Stimulated activated CD8-positive, alpha-beta memory T cell treated with anti-CD3 and anti-CD28 coated beads, Interleukin-7, amount 100 ng/mL, for 4 hours (primary cell): ENCODE results near the gene TTLL6.

Source experiments
- DNase-seq, 2 donors: peaks; one replicate each; pipeline ENCODE4 v3.0.0-alpha.2; 2020; ENCODE audit warnings: low read depth in 2 of 2

The TTLL6 gene

GRCh38 chr17:48759288-48759687 lies 57.7 kb downstream of the TTLL6 start:
- no peak for DNase-seq

- no peak for DNase-seq
Measured at GRCh38 chr17:48757524-48757961, 59.5 kb downstream of the TTLL6 start.

GRCh38 chr17:48756830-48757251 lies 60.2 kb downstream of the TTLL6 start:
- DNase-seq, result no peak

- DNase-seq, result no peak
Measured at GRCh38 chr17:48755356-48755755, 61.7 kb downstream of the TTLL6 start.

- DNase-seq, result no peak
Measured at GRCh38 chr17:48754500-48755261, 62.3 kb downstream of the TTLL6 start.

GRCh38 chr17:48753794-48754499 lies 63.1 kb downstream of the TTLL6 start:
- no peak for DNase-seq

GRCh38 chr17:48752399-48753288 lies 64.4 kb downstream of the TTLL6 start:
- no peak for DNase-seq

GRCh38 chr17:48751733-48752398 lies 65.2 kb downstream of the TTLL6 start:
- no peak for DNase-seq

GRCh38 chr17:48751172-48751571 lies 65.9 kb downstream of the TTLL6 start:
- no peak for DNase-seq

GRCh38 chr17:48749621-48750553 lies 67.1 kb downstream of the TTLL6 start:
- DNase-seq, result no peak

GRCh38 chr17:48748718-48749566 lies 68.1 kb downstream of the TTLL6 start:
- no peak for DNase-seq

GRCh38 chr17:48747445-48748363 lies 69.3 kb downstream of the TTLL6 start:
- no peak for DNase-seq

GRCh38 chr17:48746916-48747444 lies 70.0 kb downstream of the TTLL6 start:
- no peak for DNase-seq

- no peak for DNase-seq
Measured at GRCh38 chr17:48745381-48746275, 71.4 kb downstream of the TTLL6 start.

GRCh38 chr17:48740537-48740936 lies 76.5 kb downstream of the TTLL6 start:
- no peak for DNase-seq

GRCh38 chr17:48738803-48739526 lies 78.1 kb downstream of the TTLL6 start:
- no peak for DNase-seq

- no peak for DNase-seq
Measured at GRCh38 chr17:48738424-48738802, 78.6 kb downstream of the TTLL6 start.
